GM19193 (cell line): ENCODE results near the gene PARP14.

Experiments
- POLR2A ChIP-seq: IDR thresholded peaks from 4 replicates; pipeline ENCODE4 v1.6.1; 2011; ENCODE audit not compliant: insufficient read depth, insufficient read length; ENCODE audit errors: extremely low read depth

PARP14 gene

GRCh38 chr3:122748347-122748746 is 67.7 kb downstream of the PARP14 start:
- TF ChIP-seq POLR2A = no peak

GRCh38 chr3:122754929-122755328 is 74.3 kb downstream of the PARP14 start:
- TF ChIP-seq POLR2A = no peak

- TF ChIP-seq POLR2A = no peak
Measured at GRCh38 chr3:122755491-122755890, 74.9 kb downstream of the PARP14 start.

- TF ChIP-seq POLR2A = no peak
Measured at GRCh38 chr3:122758877-122759560, 78.4 kb downstream of the PARP14 start.

- no peak for TF ChIP-seq POLR2A
Measured at GRCh38 chr3:122760453-122761271, 80.0 kb downstream of the PARP14 start.

GRCh38 chr3:122766430-122766829 is 85.8 kb downstream of the PARP14 start:
- no peak for TF ChIP-seq POLR2A

- TF ChIP-seq POLR2A = no peak
Measured at GRCh38 chr3:122767540-122768372, 87.1 kb downstream of the PARP14 start.

- TF ChIP-seq POLR2A = no peak
Measured at GRCh38 chr3:122770521-122771202, 90.0 kb downstream of the PARP14 start.

- no peak for TF ChIP-seq POLR2A
Measured at GRCh38 chr3:122772827-122773226, 92.2 kb downstream of the PARP14 start.

- TF ChIP-seq POLR2A = no peak
Measured at GRCh38 chr3:122773944-122774509, 93.4 kb downstream of the PARP14 start.

- no peak for TF ChIP-seq POLR2A
Measured at GRCh38 chr3:122774564-122774963, 93.9 kb downstream of the PARP14 start.

GRCh38 chr3:122776675-122777468 is 96.2 kb downstream of the PARP14 start:
- TF ChIP-seq POLR2A = no peak

GRCh38 chr3:122777563-122777962 is 96.9 kb downstream of the PARP14 start:
- TF ChIP-seq POLR2A = no peak
